ENCODE measurements around the gene DNM3. TPM values are rescaled to one million over a fixed set of nuclear protein-coding genes. Genes with fewer than 3 reads are reported as not detected.
A peak's percentile ranks its signal among the peaks of the same experiment; 100 is the strongest.

Gene DNM3
- total and polyA plus RNA-seq, 10 of the 15 experiments (the other 5 are each of a cell fraction or from before 2014, with no cell fraction given), result 0.03 to 1.5 (median 0.08) TPM; not detected in 3

GRCh38 chr1:172343240-172344160 is 502.2 kb downstream of the DNM3 start (continued):
- TF ChIP-seq SUZ12 (IDR thresholded peaks at IDR 0.05; ENCODE audit: unreplicated experiment), result no peak

- CTCF ChIA-PET, result interaction anchor here (1.1 to 10.8 kb wide), 5 partner anchors 11 to 210 kb away, joined by 3 to 153 read pairs (median 48); no protein-coding TSS in a partner anchor
- H3K27ac ChIP-seq (ENCODE audit: control insufficient read depth, insufficient read depth), result peak overlapping the region; percentile 98
- peaks cover 16% of the 10 kb centered on the region for H3K9me3 ChIP-seq (replicated peaks; ENCODE audit: control insufficient read depth, insufficient read depth, low read length)
- peaks cover 53% of the 10 kb centered on the region for H3K4me1 ChIP-seq (ENCODE audit: control insufficient read depth, insufficient read depth, low read length)
- H3K36me3 ChIP-seq (ENCODE audit: control insufficient read depth in 2 of 2, insufficient read depth in 2 of 2, low read length in 1 of 2), result no peaks in the 10 kb centered on the region
- H3K27me3 ChIP-seq (replicated peaks in 1 of 2; ENCODE audit: control insufficient read depth in 2 of 2, insufficient read depth in 2 of 2, low read length in 1 of 2), result no peaks in the 10 kb centered on the region
- BruUV-seq (replicated peaks), result no TSS peak
- no peak overlapping the region for H3K4me3 ChIP-seq
- peak overlapping the region; percentile 66 for H3K9ac ChIP-seq (ENCODE audit: control insufficient read depth, insufficient read depth, low read length)
- intact Hi-C loops (cut with micrococcal nuclease; ENCODE audit: unreplicated experiment), result loop anchor here (5.0 kb wide), 1 partner anchor 342 kb away; no protein-coding TSS in a partner anchor
- no peaks in the 10 kb centered on the region for H4K20me1 ChIP-seq (ENCODE audit: control insufficient read depth, insufficient read depth)
- DNase-seq (ENCODE audit: low read depth, low spot score), result no peak
- RAD21 ChIA-PET (ENCODE audit: unreplicated experiment), result interaction anchor here (0.6 to 13.2 kb wide), 13 partner anchors 13 to 601 kb away, joined by 3 to 407 read pairs (median 5); no protein-coding TSS in a partner anchor
- no peak for FAIRE-seq
- in situ Hi-C loops (cut with MboI), result loop anchor here (5.0 kb wide), 1 partner anchor 48 kb away; no protein-coding TSS in a partner anchor
- no peak for ATAC-seq
- SMC1A ChIA-PET (ENCODE audit: uncharacterized antibody, unreplicated experiment), result interaction anchor here (1.0 to 15.2 kb wide), 8 partner anchors 8 to 254 kb away, joined by 3 to 489 read pairs (median 68); no protein-coding TSS in a partner anchor
- POLR2A ChIA-PET, result interaction anchor here (0.6 to 4.8 kb wide), 8 partner anchors 10 to 160 kb away, joined by 3 to 63 read pairs (median 10); no protein-coding TSS in a partner anchor
- no peak overlapping the region for H2AFZ ChIP-seq (ENCODE audit: control insufficient read depth, low read depth, low read length)
- peaks cover 9% of the 10 kb centered on the region for H3K79me2 ChIP-seq (ENCODE audit: control insufficient read depth, insufficient read depth, low read length)
- H3K4me2 ChIP-seq (ENCODE audit: control insufficient read depth, insufficient read depth), result no peak overlapping the region; the same call in 1 of the 2 replicates
- TF ChIP-seq TCF12 (IDR thresholded peaks at IDR 0.05; ENCODE audit: low read depth, low read length) (no peak), ZBTB33 (IDR thresholded peaks at IDR 0.05) (peak; percentile 98), SIX5 (IDR thresholded peaks at IDR 0.05; ENCODE audit: low read depth, low read length, severe bottlenecking) (no peak), KLF5 (IDR thresholded peaks at IDR 0.05; ENCODE audit: partially characterized antibody) (no peak), PBX3 (IDR thresholded peaks at IDR 0.05; ENCODE audit: insufficient replicate concordance, low read depth, low read length) (no peak), EED (IDR thresholded peaks at IDR 0.05; ENCODE audit: low read depth) (no peak), MLLT1 (IDR thresholded peaks at IDR 0.05) (peak; percentile 36; the same call in 1 of the 2 replicates), GABPA (IDR thresholded peaks at IDR 0.05; ENCODE audit: low read depth) (no peak)
- 86% methylated on average over 7 of the region's 7 CpGs for WGBS (ENCODE audit: insufficient coverage, insufficient replicate concordance, low lambda C conversion rate, missing lambda C conversion rate)
Observed at GRCh38 chr1:172344444-172344843, 503.1 kb downstream of the DNM3 start.

Measured in GM12878 (cell line).